Globus pallidus (tissue), 1 donor: ENCODE measurements around the gene ORC1.
"Not testable (repeated sequence)": the region's sequence is repeated elsewhere in the genome, so short reads cannot be mapped to it uniquely, and the experiment has no call there.

Experiments
- DNase-seq: peaks from one replicate; pipeline ENCODE4 v3.0.0-alpha.2; 2015; ENCODE audit warnings: low spot score

The ORC1 gene

GRCh38 chr1:52385376-52385775 is 18.8 kb downstream of the ORC1 start:
- DNase-seq, result no peak

- DNase-seq, result not testable (repeated sequence)
Observed at GRCh38 chr1:52369851-52370250, 34.4 kb downstream of the ORC1 start.

DNA sequence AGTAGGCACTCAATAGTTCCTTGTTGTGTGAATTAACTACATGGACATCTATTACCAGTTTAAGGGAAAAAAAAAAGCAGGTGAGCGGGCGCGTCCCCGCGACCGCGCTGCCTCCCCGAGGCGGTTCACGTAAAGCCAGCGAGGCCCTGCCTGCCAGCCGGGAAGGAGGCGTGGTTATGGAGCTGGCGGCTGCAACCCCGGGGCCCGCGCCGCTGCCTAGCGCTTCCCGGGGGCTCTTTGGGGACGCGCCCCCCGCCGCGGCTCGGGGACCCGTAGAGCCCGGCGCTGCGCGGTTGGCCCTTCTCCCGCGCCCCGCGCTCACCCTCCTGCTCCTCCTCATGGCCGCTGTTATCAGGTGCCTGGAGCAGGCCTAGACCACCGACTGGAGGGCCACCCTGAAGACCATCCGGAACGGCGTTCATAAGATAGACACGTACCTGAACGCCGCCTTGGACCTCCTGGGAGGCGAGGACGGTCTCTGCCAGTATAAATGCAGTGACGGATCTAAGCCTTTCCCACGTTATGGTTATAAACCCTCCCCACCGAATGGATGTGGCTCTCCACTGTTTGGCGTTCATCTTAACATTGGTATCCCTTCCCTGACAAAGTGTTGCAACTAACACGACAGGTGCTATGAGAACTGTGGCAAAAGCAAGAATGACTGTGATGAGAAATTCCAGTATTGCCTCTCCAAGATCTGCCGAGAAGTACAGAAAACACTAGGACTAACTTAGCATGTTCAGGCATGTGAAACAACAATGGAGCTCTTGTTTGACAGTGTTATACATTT is 35.6 kb downstream of the ORC1 start:
- peak; percentile 47 for DNase-seq

DNA sequence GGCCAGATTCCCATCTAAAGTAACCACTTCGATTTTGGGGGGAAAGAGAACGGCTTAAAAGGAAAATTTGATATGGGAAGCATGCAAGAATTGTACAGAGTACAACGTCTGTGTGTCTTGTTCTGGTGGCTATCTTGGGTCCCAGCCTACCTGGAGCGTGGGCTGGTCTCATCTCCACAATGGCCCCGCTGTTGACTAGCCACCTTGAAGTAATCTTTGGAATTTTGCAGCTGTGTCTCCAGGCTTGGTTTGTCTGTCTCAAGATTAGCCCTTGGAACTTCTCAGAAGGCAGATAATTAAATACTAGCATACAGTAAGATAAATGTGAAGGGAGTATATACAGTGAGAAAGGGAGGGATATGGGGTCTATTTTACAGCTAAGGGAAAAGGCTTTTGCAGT is 37.0 kb downstream of the ORC1 start:
- DNase-seq, result no peak

- no peak for DNase-seq
Observed at GRCh38 chr1:52366517-52366827, 37.8 kb downstream of the ORC1 start.

GRCh38 chr1:52365746-52366516 is 38.3 kb downstream of the ORC1 start, which contains the start of gene CC2D1B:
Gene CC2D1B, minus strand, starts transcription at chr1:52366205. Its CDS starts 1,585 bp downstream, at chr1:52364620.
- peak; percentile 88 for DNase-seq

- peak; percentile 32 for DNase-seq
Observed at GRCh38 chr1:52365071-52365745, 39.0 kb downstream of the ORC1 start.

- no peak for DNase-seq
Observed at GRCh38 chr1:52364235-52364839, 39.9 kb downstream of the ORC1 start.

DNA sequence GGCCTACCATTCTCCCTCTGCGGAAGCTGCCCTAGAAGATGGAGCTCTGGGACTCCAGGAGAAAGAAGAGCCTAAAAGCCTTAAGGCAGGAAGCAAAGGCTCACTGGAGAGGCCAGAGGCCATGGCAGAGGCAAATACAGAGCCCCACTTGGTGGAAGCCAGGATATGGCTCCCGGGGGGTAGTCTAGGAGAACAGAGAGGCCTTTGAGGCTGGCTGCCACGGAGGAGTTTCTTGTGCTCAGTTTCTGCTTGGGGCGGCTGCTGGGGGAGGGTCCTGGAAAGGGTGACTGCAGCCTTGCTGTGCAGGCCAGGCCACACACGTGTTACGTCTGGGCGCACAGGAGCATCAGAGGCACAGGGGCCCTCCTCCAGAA is 43.6 kb downstream of the ORC1 start:
- no peak for DNase-seq

- no peak for DNase-seq
Observed at GRCh38 chr1:52359676-52360594, 44.3 kb downstream of the ORC1 start.

- DNase-seq, result no peak
Observed at GRCh38 chr1:52358851-52359497, 45.2 kb downstream of the ORC1 start.

GRCh38 chr1:52357397-52357796 is 46.8 kb downstream of the ORC1 start:
- DNase-seq, result no peak

GRCh38 chr1:52356818-52357355 is 47.3 kb downstream of the ORC1 start:
- DNase-seq, result no peak

DNA sequence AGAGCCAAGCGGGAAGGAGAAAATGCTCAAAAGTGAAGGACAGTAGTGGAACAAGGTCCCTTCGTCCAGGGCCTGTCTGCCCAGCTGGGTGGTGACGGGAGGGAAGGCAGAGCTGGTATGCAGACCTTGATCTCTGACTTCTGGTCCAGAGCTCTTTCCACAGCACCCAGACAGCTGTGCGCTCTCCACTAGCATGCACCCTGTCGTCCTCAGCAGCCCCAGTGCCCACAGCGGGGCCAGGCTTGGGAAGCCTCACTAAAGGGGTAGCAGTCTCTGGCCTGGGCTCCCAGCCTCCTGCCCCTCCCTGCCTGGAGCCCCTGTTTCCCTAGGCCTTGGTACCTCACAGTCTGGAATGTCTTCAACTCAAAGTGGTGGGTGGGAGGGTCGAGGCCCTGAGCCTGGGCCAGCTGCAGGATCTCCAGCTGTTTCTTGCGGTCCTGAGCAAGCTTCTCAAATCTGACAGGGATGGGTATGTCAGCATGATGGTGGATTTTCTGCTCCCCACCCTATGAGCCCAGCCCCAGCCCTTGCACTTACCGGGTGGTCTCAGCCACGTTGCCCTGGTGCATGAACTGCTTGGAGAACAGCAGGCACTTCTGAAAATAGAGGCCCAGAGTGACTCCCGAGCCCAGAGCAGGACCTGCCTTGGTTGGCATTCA is 48.2 kb downstream of the ORC1 start:
- no peak for DNase-seq

GRCh38 chr1:52355436-52355835 is 48.8 kb downstream of the ORC1 start:
- DNase-seq, result no peak

DNA sequence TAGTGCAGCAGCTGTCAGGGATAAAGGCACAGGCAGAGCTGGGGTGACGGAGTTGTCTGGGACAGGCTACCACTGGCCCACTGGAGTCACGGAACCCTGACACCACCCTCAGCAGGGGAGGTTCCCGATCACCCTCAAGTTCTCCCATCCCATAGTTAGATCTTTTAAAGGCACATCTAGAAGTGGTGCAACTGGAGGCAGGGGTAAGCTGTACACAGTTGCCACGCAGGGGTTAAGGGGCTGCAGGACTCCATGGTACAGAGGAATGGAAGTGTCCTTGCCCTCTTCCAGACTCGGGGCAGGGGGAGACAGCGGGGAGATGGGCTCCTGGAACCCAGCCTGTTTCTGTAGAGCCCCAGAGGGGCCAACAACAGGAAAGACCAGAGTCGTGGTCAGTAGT is 51.5 kb downstream of the ORC1 start:
- DNase-seq, result no peak

GRCh38 chr1:52348704-52349300 is 55.4 kb downstream of the ORC1 start:
- DNase-seq, result peak; percentile 60

DNA sequence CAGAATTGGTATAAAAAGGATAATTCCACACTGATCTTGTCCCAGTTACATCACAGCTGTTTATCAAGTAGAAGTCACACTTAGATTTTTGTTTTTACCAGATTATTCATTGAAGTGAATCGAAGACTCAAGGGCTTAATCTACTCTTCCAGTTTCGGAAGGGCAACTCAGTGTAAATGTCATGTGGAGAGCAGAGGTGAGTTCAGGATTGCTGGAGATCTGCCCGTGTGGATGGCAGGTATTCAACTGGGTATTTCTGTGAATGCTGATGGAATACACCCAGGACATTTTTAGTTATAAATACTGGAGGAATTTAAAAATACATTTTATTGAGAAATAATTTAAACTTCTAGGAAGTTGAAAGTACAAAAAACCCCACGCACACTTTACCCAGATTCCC is 57.6 kb downstream of the ORC1 start:
- DNase-seq, result no peak

- DNase-seq, result no peak
Observed at GRCh38 chr1:52345252-52345651, 59.0 kb downstream of the ORC1 start.

DNA sequence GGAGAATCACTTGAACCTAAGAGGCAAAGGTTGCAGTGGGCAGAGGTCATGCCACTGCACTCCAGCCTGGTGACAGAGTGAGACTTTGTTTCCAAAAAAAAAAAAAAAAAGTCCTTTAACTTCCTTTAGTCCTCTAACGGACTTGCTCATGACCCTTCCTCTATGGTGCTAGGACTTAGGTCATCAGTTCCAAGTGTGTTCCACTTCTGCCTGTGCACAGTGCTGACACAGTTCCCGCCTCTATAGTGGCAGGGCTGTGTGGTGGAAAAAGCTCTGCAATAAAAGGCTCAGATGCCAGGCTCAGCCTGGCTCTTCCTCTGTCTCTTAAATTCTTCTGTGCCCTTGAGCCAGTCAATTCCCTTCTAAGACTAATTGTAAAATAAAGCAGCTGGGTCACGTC is 60.2 kb downstream of the ORC1 start:
- DNase-seq, result no peak
